HCT116 (cell line): ENCODE data around the gene SMYD3.

Experiments used
- CEBPB ChIP-seq: IDR thresholded peaks from 2 replicates; pipeline ENCODE4 v1.6.1; 2012; ENCODE audit warnings: low read depth
- EGR1 ChIP-seq: IDR thresholded peaks from 2 replicates; pipeline ENCODE4 v1.6.1; 2012; ENCODE audit warnings: low read depth
- EZH2 ChIP-seq: fragments of 200-600 bp; sonication (generic); IDR thresholded peaks from 2 replicates; pipeline ENCODE4 v1.6.1; 2017; ENCODE audit warnings: antibody characterized with exemption, mixed run types
- EZH2phosphoT487 ChIP-seq: fragments of 200-600 bp; IDR thresholded peaks from 2 replicates; pipeline ENCODE4 v1.6.1; 2018; ENCODE audit warnings: antibody characterized with exemption, borderline replicate concordance
- JUND ChIP-seq: IDR thresholded peaks from 2 replicates; pipeline ENCODE4 v1.6.1; 2012
- RAD21 ChIP-seq: IDR thresholded peaks from 2 replicates; pipeline ENCODE4 v1.6.1; 2012; ENCODE audit warnings: low read depth, mild to moderate bottlenecking
- REST ChIP-seq: IDR thresholded peaks from 2 replicates; pipeline ENCODE4 v1.6.1; 2012; ENCODE audit warnings: low read depth
- ZNF274 ChIP-seq: fragments of 200-500 bp; sonication (Bioruptor generic); IDR thresholded peaks from 2 replicates; pipeline ENCODE4 v1.6.1; 2014; ENCODE audit warnings: mild to moderate bottlenecking, low read depth, low read length, inconsistent platforms
- TF ChIP-seq, protein P1 (sequence below), 3 experiments: fragments of 200-600 bp in 1 of 3; sonication (generic) in 1 of 3; IDR thresholded peaks in 2 of 3; conservative IDR thresholded peaks in 1 of 3; 2 replicates each; pipeline ENCODE4 v1.5.1; 2012 to 2017; ENCODE audit warnings: low read depth in 2 of 3, low read length in 2 of 3, antibody characterized with exemption in 1 of 3, borderline replicate concordance in 1 of 3, control low read depth in 1 of 3, mild to moderate bottlenecking in 1 of 3, mixed read lengths in 1 of 3, mixed run types in 1 of 3, moderate library complexity in 1 of 3; ENCODE audit not compliant: insufficient read depth in 1 of 3
- TF ChIP-seq, protein P2 (sequence below): IDR thresholded peaks from 2 replicates; pipeline ENCODE4 v1.6.1; 2011; ENCODE audit warnings: mild to moderate bottlenecking, low read length, moderate library complexity; ENCODE audit not compliant: insufficient replicate concordance; ENCODE audit errors: extremely low read depth
- TF ChIP-seq, protein P3 (sequence below): IDR thresholded peaks from 2 replicates; pipeline ENCODE4 v1.6.1; 2012

DNA sequence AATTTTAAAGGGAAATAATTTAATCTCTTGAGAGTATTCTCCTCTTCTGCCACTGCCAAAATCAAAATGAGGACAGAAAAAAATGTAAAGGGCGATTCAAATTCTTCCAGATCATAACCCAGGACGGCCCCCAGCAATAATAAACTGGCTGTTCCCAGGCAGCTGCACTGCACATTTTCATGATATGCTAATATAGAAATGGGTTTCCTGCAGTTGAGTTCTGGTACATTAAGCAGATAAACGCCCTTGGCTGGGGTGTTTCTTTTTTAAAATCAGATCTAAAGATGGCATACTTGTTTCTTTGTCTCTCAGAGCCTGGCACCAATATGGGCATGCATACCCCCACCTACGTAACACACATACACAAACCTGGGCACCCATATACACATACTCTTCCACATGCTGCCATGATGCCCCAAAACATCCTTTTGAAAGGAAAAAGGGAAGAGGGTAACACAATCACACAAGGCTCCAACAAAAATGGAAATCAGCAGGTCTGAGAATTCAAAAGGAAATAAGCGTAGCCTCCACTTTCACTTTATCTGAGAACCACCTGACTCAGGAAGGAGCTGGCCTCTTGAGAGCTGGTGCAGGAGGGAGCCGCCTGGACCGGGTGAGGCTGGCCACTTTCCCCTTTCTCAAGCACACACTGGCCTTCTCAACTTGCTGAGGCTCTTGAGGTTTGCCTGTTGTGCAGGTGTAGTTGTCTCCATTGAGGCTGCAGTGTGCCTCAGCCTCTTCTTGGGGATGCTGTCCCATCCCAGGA is 698.9 kb downstream of the SMYD3 start:
- TF ChIP-seq, protein P1, sequence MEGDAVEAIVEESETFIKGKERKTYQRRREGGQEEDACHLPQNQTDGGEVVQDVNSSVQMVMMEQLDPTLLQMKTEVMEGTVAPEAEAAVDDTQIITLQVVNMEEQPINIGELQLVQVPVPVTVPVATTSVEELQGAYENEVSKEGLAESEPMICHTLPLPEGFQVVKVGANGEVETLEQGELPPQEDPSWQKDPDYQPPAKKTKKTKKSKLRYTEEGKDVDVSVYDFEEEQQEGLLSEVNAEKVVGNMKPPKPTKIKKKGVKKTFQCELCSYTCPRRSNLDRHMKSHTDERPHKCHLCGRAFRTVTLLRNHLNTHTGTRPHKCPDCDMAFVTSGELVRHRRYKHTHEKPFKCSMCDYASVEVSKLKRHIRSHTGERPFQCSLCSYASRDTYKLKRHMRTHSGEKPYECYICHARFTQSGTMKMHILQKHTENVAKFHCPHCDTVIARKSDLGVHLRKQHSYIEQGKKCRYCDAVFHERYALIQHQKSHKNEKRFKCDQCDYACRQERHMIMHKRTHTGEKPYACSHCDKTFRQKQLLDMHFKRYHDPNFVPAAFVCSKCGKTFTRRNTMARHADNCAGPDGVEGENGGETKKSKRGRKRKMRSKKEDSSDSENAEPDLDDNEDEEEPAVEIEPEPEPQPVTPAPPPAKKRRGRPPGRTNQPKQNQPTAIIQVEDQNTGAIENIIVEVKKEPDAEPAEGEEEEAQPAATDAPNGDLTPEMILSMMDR (IDR thresholded peaks at IDR 0.05 in 2 of 3, conservative IDR thresholded peaks at IDR 0.05 in 1 of 3; ENCODE audit: borderline replicate concordance in 1 of 3, insufficient read depth in 1 of 3, low read depth in 2 of 3, low read length in 2 of 3): no peak
- no peak for TF ChIP-seq CEBPB
- no peak for TF ChIP-seq EGR1
- TF ChIP-seq, protein P2, sequence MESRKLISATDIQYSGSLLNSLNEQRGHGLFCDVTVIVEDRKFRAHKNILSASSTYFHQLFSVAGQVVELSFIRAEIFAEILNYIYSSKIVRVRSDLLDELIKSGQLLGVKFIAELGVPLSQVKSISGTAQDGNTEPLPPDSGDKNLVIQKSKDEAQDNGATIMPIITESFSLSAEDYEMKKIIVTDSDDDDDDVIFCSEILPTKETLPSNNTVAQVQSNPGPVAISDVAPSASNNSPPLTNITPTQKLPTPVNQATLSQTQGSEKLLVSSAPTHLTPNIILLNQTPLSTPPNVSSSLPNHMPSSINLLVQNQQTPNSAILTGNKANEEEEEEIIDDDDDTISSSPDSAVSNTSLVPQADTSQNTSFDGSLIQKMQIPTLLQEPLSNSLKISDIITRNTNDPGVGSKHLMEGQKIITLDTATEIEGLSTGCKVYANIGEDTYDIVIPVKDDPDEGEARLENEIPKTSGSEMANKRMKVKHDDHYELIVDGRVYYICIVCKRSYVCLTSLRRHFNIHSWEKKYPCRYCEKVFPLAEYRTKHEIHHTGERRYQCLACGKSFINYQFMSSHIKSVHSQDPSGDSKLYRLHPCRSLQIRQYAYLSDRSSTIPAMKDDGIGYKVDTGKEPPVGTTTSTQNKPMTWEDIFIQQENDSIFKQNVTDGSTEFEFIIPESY: no peak
- TF ChIP-seq EZH2phosphoT487: no peak
- no peak for TF ChIP-seq REST
- TF ChIP-seq JUND: no peak
- no peak for TF ChIP-seq EZH2
- TF ChIP-seq, protein P3, sequence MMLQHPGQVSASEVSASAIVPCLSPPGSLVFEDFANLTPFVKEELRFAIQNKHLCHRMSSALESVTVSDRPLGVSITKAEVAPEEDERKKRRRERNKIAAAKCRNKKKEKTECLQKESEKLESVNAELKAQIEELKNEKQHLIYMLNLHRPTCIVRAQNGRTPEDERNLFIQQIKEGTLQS: no peak
- no peak for TF ChIP-seq RAD21
- no peak for TF ChIP-seq ZNF274
